ENCODE results near the gene C1orf210. TPM values are rescaled to one million over a fixed set of nuclear protein-coding genes. Genes with fewer than 3 reads are reported as not detected.

C1orf210 gene
- total RNA-seq, 6 donors from 2014 or later, result 12.5 to 38.3 (median 27.1) TPM

DNA sequence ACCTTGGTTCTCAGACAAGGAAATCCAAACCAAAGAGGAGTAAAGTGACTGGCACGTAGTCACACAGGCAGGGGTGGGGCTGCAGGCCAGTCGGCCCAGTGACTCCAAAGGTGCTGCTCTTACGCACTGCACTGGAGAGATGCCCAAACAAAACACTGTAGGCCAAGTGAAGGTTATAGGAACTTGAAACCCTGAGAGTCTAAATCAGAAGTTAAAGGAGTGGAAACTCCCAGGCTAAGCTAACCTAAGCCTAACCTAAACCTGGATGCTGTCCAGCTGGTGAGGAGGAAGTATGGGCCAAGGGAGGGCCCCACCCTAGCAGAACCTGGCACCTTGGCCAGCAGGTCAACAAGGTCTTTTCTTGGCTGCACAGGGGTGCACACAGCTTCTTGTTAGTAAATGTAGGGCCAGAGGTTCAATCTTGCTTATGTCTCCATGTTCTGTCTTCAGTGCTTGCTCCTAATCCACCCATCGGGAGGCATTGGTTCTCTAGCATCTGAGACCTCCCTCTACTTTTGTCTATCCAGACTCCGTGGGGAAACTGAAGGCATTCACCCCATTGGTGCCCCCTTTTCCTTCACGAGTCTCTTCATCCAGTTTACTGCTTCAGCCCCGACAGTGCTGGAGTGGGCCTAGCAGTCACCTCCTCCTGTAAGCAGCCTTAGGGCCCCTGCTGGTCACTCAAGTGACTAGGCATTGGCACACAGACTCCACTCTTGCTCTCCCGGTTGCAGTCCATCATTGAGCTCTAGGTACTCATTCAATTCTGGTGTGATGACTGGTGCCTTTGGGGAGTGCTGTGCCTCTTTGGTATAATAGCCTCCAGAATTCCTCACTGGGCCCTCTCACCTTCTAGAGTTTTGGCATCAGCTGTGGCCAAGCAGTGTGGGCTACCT is 28.5 kb downstream of the C1orf210 start:
- H3K9me3 ChIP-seq, result no peaks in the 10 kb centered on the region
- no peak overlapping the region for H3K4me3 ChIP-seq
- TF ChIP-seq, protein P1, sequence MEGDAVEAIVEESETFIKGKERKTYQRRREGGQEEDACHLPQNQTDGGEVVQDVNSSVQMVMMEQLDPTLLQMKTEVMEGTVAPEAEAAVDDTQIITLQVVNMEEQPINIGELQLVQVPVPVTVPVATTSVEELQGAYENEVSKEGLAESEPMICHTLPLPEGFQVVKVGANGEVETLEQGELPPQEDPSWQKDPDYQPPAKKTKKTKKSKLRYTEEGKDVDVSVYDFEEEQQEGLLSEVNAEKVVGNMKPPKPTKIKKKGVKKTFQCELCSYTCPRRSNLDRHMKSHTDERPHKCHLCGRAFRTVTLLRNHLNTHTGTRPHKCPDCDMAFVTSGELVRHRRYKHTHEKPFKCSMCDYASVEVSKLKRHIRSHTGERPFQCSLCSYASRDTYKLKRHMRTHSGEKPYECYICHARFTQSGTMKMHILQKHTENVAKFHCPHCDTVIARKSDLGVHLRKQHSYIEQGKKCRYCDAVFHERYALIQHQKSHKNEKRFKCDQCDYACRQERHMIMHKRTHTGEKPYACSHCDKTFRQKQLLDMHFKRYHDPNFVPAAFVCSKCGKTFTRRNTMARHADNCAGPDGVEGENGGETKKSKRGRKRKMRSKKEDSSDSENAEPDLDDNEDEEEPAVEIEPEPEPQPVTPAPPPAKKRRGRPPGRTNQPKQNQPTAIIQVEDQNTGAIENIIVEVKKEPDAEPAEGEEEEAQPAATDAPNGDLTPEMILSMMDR (IDR thresholded peaks at IDR 0.05), result no peak
- peak in 1 of 4 donors; percentile 27 for TF ChIP-seq EP300 (IDR thresholded peaks at IDR 0.05)
- peak in 1 of 2 donors; percentile 17 for TF ChIP-seq POLR2AphosphoS5 (IDR thresholded peaks at IDR 0.05)
- TF ChIP-seq POLR2A (IDR thresholded peaks at IDR 0.05), result no peak
- peak overlapping the region in 3 of 4 donors; percentile 40 to 67 (median 63) for H3K27ac ChIP-seq
- peaks cover 0 to 16% (median 6%) of the 10 kb centered on the region in 4 donors for H3K4me1 ChIP-seq
- WGBS, 2 donors, result 71 to 73% methylated on average over 8 of the region's 8 CpGs
- ATAC-seq (ENCODE audit: low FRiP score in 2 of 2) (peak; percentile 53 to 87), DNase-seq (peak in 1 of 2 donors; percentile 90)
- H3K27me3 ChIP-seq, result no peaks in the 10 kb centered on the region
- H3K36me3 ChIP-seq, result no peaks in the 10 kb centered on the region

DNA sequence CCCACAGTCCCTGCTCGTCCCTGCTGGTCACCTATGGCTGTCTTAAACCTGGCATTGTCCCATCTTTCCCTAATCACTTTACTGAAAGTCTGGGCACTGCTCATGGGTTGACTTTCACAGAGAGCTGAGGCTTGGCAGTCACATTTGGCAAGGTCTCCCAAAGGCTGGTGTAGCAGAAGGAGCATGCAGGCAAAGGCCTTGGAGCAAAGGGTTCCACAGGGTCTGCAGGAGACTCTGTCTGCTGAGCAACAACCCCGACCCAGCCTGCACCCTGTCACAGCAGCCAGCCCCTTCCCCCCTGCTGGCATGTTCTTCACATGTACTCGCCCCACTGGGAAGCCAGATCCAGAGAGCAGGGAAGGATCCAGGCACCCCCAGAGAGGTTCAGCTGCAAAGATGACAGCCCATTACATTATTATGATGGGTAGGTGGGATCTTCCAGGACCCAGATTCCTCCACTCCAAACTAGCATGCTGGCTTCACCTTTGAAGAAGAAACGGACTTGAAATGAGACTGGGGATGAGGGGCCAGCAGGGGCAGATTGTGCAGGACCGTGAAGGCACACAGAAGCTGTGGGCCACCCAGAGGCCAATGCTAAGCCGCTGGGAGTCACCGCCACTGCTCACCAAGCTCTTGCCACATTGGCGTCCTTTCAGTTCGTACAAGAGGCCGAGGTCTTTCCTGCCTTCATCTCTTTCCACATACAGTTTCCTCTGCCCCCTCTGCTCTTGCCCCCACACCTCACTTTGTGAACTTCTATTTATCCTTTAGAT is 29.8 kb downstream of the C1orf210 start:
- Histone ChIP-seq H3K4me1 (peaks cover 0 to 16% (median 6%) of the 10 kb centered on the region in 4 donors), H3K4me3 (no peak overlapping the region), H3K27ac (peak overlapping the region in 2 of 4 donors; percentile 24 to 67), H3K9me3 (no peaks in the 10 kb centered on the region), H3K36me3 (no peaks in the 10 kb centered on the region), H3K27me3 (no peaks in the 10 kb centered on the region)
- no peak for ATAC-seq (ENCODE audit: low FRiP score in 2 of 2)
- no peak for DNase-seq
- TF ChIP-seq POLR2AphosphoS5 (IDR thresholded peaks at IDR 0.05) (no peak), POLR2A (IDR thresholded peaks at IDR 0.05) (no peak), EP300 (IDR thresholded peaks at IDR 0.05) (no peak)
- TF ChIP-seq, protein P1 (IDR thresholded peaks at IDR 0.05), result no peak
- 65 to 71% methylated on average over 9 of the region's 10 CpGs for WGBS, 2 donors

DNA sequence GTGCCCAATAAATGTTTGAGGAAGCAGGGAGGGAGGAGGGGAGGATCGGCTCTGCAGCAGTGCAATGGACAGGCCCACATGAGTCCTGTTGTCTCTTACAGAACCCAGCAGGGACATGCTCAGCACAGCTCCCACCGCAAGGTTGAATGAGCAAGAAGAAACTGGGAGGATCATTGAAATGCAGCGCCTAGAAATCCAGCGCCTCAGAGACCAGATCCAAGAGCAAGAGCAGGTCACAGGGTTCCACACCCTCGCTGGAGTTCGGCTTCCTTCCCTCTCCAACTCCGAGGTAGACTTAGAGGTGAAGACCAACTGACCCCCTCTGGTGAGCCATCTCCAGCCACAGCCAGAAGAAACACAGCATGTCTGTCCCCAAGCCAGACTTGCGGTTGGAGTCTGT is 31.5 kb downstream of the C1orf210 start:
- H3K4me3 ChIP-seq, result no peak overlapping the region
- no peak for DNase-seq
- no peak for ATAC-seq (ENCODE audit: low FRiP score in 2 of 2)
- H3K27ac ChIP-seq, result no peak overlapping the region
- no peaks in the 10 kb centered on the region for H3K27me3 ChIP-seq
- H3K36me3 ChIP-seq, result no peaks in the 10 kb centered on the region
- TF ChIP-seq EP300 (IDR thresholded peaks at IDR 0.05) (no peak), POLR2AphosphoS5 (IDR thresholded peaks at IDR 0.05) (no peak), POLR2A (IDR thresholded peaks at IDR 0.05) (no peak)
- TF ChIP-seq, protein P1 (IDR thresholded peaks at IDR 0.05), result no peak
- H3K9me3 ChIP-seq, result no peaks in the 10 kb centered on the region
- 86 to 90% methylated on average over 5 to 8 of the region's 8 CpGs for WGBS, 2 donors
- peaks cover 0 to 16% (median 6%) of the 10 kb centered on the region in 4 donors for H3K4me1 ChIP-seq

DNA sequence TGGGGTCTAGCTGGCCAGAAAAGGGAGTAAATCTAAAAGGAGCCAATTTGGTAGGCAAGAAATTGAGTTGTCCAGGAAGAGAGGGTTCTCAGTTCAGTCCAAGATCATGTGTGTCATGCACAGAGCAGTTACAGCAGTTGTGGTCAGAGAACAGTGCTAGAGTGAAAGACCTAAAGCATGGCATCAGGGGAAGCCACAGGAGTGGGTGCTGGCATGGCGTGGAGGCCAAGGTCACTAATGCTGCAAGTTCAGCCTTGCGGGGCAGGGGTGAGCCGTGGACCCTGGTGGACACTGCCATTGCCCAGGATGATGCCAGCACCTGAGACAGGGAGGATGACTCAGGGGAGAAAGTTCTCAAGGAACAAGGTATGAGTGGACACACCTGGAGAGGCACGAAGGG is 32.2 kb downstream of the C1orf210 start:
- H3K27ac ChIP-seq, result no peak overlapping the region
- ATAC-seq (ENCODE audit: low FRiP score in 2 of 2) (no peak), DNase-seq (no peak)
- H3K27me3 ChIP-seq, result no peaks in the 10 kb centered on the region
- no peaks in the 10 kb centered on the region for H3K9me3 ChIP-seq
- 94 to 98% methylated on average over 4 of the region's 4 CpGs for WGBS, 2 donors
- TF ChIP-seq, protein P1 (IDR thresholded peaks at IDR 0.05), result no peak
- no peak for TF ChIP-seq POLR2AphosphoS5 (IDR thresholded peaks at IDR 0.05)
- no peak for TF ChIP-seq POLR2A (IDR thresholded peaks at IDR 0.05)
- TF ChIP-seq EP300 (IDR thresholded peaks at IDR 0.05), result no peak
- no peaks in the 10 kb centered on the region for H3K36me3 ChIP-seq
- no peak overlapping the region for H3K4me3 ChIP-seq
- H3K4me1 ChIP-seq, result peaks cover 0 to 16% (median 6%) of the 10 kb centered on the region in 4 donors
